ENCODE results near the gene POMC. TPM values are rescaled to one million over a fixed set of nuclear protein-coding genes. Genes with fewer than 3 reads are reported as not detected.

POMC gene
- total and polyA plus RNA-seq, 2 of the 8 experiments (the other 6 are each of a cell fraction or from before 2014, with no cell fraction given): 1.7 to 4.7 TPM

DNA sequence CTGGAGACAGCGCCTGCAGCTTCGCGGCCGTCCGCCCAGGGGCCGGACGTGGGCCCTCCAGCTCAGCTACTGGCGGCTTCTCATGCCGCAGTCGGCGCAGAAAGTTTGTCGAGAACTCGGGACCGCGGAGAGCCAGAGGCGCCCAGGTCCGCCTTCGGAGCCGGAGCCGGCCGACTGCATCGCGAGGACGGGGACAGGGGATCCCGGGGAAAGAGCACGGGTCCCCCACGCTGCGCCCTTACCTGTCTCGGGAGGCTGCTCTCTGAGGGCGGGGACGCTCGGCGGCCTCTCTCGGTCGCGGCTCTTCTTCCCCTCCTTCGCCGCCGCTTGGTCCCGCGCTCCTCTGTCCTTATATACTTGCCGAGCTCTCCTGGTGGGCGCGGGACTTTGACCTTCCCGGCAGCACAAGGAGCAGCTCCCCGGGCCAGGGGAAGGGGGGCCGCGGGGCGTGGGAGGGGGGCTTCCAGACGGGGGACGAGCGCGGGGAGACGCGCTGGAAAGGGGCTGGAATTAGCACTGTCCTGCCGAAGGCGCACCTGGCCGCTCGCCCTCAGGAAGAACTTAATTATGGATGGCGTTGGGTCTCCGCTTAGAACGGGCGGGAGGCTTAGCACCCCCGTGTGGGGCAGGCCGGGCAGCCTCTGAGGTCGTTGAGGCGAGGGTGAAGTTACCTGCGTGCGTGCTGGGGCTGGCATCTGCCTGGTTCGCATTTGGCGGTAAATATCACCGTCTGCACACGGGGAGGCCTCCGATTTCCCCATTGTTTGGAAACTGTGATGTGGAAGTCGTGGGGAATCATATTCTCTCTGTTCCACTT lies at the start of gene POMC (continued):
- TF ChIP-seq TBP (IDR thresholded peaks at IDR 0.05; ENCODE audit: low read depth, low read length) (no peak), SIN3A (conservative IDR thresholded peaks at IDR 0.05 in 1 of 2, IDR thresholded peaks at IDR 0.05 in 1 of 2; ENCODE audit: low read depth in 1 of 2, low read length in 2 of 2) (no peak), ZNF274 (IDR thresholded peaks at IDR 0.05; ENCODE audit: borderline replicate concordance, extremely low read depth, low read length) (no peak), SIX5 (IDR thresholded peaks at IDR 0.05; ENCODE audit: low read depth, low read length) (no peak), BACH1 (IDR thresholded peaks at IDR 0.05; ENCODE audit: low read length) (no peak), HDAC2 (IDR thresholded peaks at IDR 0.05; ENCODE audit: borderline replicate concordance in 1 of 2, low read depth in 2 of 2, low read length in 2 of 2) (no peak; a peak in 1 of 4 replicates), SP4 (IDR thresholded peaks at IDR 0.05; ENCODE audit: low read length) (no peak), SP2 (IDR thresholded peaks at IDR 0.05; ENCODE audit: low read length) (no peak), KDM1A (IDR thresholded peaks at IDR 0.05; ENCODE audit: borderline replicate concordance, low read length) (0 out of 2 replicates have a peak, but pooled peaks have one; percentile 8), RFX5 (IDR thresholded peaks at IDR 0.05; ENCODE audit: borderline replicate concordance, low read depth, low read length) (no peak), BCL11A (IDR thresholded peaks at IDR 0.05; ENCODE audit: low read depth in 2 of 2, low read length in 2 of 2) (no peak), RBBP5 (IDR thresholded peaks at IDR 0.05; ENCODE audit: borderline replicate concordance, low read depth, low read length) (no peak; the same call in 1 of the 2 replicates), EGR1 (IDR thresholded peaks at IDR 0.05; ENCODE audit: borderline replicate concordance, low read depth, low read length) (no peak)
- TF ChIP-seq, protein P1, sequence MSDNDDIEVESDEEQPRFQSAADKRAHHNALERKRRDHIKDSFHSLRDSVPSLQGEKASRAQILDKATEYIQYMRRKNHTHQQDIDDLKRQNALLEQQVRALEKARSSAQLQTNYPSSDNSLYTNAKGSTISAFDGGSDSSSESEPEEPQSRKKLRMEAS (IDR thresholded peaks at IDR 0.05): peak; percentile 94
